Measurements from ENCODE around the gene DDAH1.

Gene DDAH1

GRCh38 chr1:85368073-85368770, 96.7 kb downstream of the DDAH1 start:
- Mint-ChIP-seq H3K4me3 (no peak overlapping the region), H3K9me3 (no peaks in the 10 kb centered on the region), H3K27me3 (peaks cover 2% of the 10 kb centered on the region), H3K36me3 (no peaks in the 10 kb centered on the region), H3K4me1 (no peaks in the 10 kb centered on the region), H3K27ac (no peak overlapping the region)

GRCh38 chr1:85366391-85367170, 98.4 kb downstream of the DDAH1 start:
- Mint-ChIP-seq H3K4me1 (no peaks in the 10 kb centered on the region), H3K27me3 (peaks cover 2% of the 10 kb centered on the region), H3K27ac (no peak overlapping the region), H3K36me3 (no peaks in the 10 kb centered on the region), H3K4me3 (no peak overlapping the region), H3K9me3 (no peaks in the 10 kb centered on the region)

- Mint-ChIP-seq H3K4me1 (no peaks in the 10 kb centered on the region), H3K27ac (no peak overlapping the region), H3K9me3 (no peaks in the 10 kb centered on the region), H3K27me3 (peaks cover 2% of the 10 kb centered on the region), H3K36me3 (no peaks in the 10 kb centered on the region), H3K4me3 (no peak overlapping the region)
These were observed 99.1 kb downstream of the DDAH1 start for GRCh38 chr1:85365851-85366250.

GRCh38 chr1:85363521-85363920, 101.4 kb downstream of the DDAH1 start:
- no peaks in the 10 kb centered on the region for H3K4me1 Mint-ChIP-seq
- no peak overlapping the region for H3K4me3 Mint-ChIP-seq

GRCh38 chr1:85363092-85363491, 101.9 kb downstream of the DDAH1 start:
- no peaks in the 10 kb centered on the region for H3K4me1 Mint-ChIP-seq
- no peaks in the 10 kb centered on the region for H3K9me3 Mint-ChIP-seq
- no peak overlapping the region for H3K27ac Mint-ChIP-seq
- no peaks in the 10 kb centered on the region for H3K36me3 Mint-ChIP-seq
- H3K4me3 Mint-ChIP-seq = no peak overlapping the region
- peaks cover 3% of the 10 kb centered on the region for H3K27me3 Mint-ChIP-seq

More at GRCh38 chr1:85363521-85363920, 101.4 kb downstream of the DDAH1 start:
- Mint-ChIP-seq H3K27ac (no peak overlapping the region), H3K36me3 (no peaks in the 10 kb centered on the region), H3K9me3 (no peaks in the 10 kb centered on the region), H3K27me3 (peaks cover 4% of the 10 kb centered on the region)

GRCh38 chr1:85361606-85362296, 103.2 kb downstream of the DDAH1 start:
- H3K4me3 Mint-ChIP-seq = no peak overlapping the region

GRCh38 chr1:85360730-85361493, 104.0 kb downstream of the DDAH1 start:
- H3K9me3 Mint-ChIP-seq = no peaks in the 10 kb centered on the region
- no peak overlapping the region for H3K27ac Mint-ChIP-seq
- H3K4me3 Mint-ChIP-seq = no peak overlapping the region
- H3K27me3 Mint-ChIP-seq = peaks cover 2% of the 10 kb centered on the region
- H3K36me3 Mint-ChIP-seq = no peaks in the 10 kb centered on the region
- H3K4me1 Mint-ChIP-seq = no peaks in the 10 kb centered on the region

More at GRCh38 chr1:85361606-85362296, 103.2 kb downstream of the DDAH1 start:
- peaks cover 2% of the 10 kb centered on the region for H3K27me3 Mint-ChIP-seq
- H3K36me3 Mint-ChIP-seq = no peaks in the 10 kb centered on the region
- H3K27ac Mint-ChIP-seq = no peak overlapping the region
- H3K4me1 Mint-ChIP-seq = no peaks in the 10 kb centered on the region
- no peaks in the 10 kb centered on the region for H3K9me3 Mint-ChIP-seq

GRCh38 chr1:85359874-85360721, 104.9 kb downstream of the DDAH1 start:
- Mint-ChIP-seq H3K9me3 (no peaks in the 10 kb centered on the region), H3K36me3 (no peaks in the 10 kb centered on the region), H3K4me1 (no peaks in the 10 kb centered on the region), H3K27me3 (peaks cover 2% of the 10 kb centered on the region), H3K27ac (no peak overlapping the region), H3K4me3 (no peak overlapping the region)

- no peaks in the 10 kb centered on the region for H3K4me1 Mint-ChIP-seq
- no peaks in the 10 kb centered on the region for H3K9me3 Mint-ChIP-seq
- peaks cover 2% of the 10 kb centered on the region for H3K27me3 Mint-ChIP-seq
- no peak overlapping the region for H3K4me3 Mint-ChIP-seq
- no peak overlapping the region for H3K27ac Mint-ChIP-seq
- no peaks in the 10 kb centered on the region for H3K36me3 Mint-ChIP-seq
These were observed 106.1 kb downstream of the DDAH1 start for GRCh38 chr1:85358702-85359438.

- peaks cover 2% of the 10 kb centered on the region for H3K27me3 Mint-ChIP-seq
- H3K4me1 Mint-ChIP-seq = no peaks in the 10 kb centered on the region
- H3K9me3 Mint-ChIP-seq = no peaks in the 10 kb centered on the region
- H3K4me3 Mint-ChIP-seq = no peak overlapping the region
- H3K27ac Mint-ChIP-seq = no peak overlapping the region
- H3K36me3 Mint-ChIP-seq = no peaks in the 10 kb centered on the region
These were observed 107.1 kb downstream of the DDAH1 start for GRCh38 chr1:85357817-85358216.

GRCh38 chr1:85356130-85356529, 108.8 kb downstream of the DDAH1 start:
- peaks cover 2% of the 10 kb centered on the region for H3K27me3 Mint-ChIP-seq
- H3K27ac Mint-ChIP-seq = no peak overlapping the region
- no peak overlapping the region for H3K4me3 Mint-ChIP-seq
- no peaks in the 10 kb centered on the region for H3K4me1 Mint-ChIP-seq
- no peaks in the 10 kb centered on the region for H3K9me3 Mint-ChIP-seq
- H3K36me3 Mint-ChIP-seq = no peaks in the 10 kb centered on the region

GRCh38 chr1:85352055-85352454, 112.9 kb downstream of the DDAH1 start:
- no peaks in the 10 kb centered on the region for H3K36me3 Mint-ChIP-seq
- no peak overlapping the region for H3K4me3 Mint-ChIP-seq
- H3K27ac Mint-ChIP-seq = no peak overlapping the region
- H3K9me3 Mint-ChIP-seq = no peaks in the 10 kb centered on the region
- no peaks in the 10 kb centered on the region for H3K4me1 Mint-ChIP-seq
- no peaks in the 10 kb centered on the region for H3K27me3 Mint-ChIP-seq

- no peak overlapping the region for H3K27ac Mint-ChIP-seq
- H3K4me1 Mint-ChIP-seq = no peaks in the 10 kb centered on the region
- no peak overlapping the region for H3K4me3 Mint-ChIP-seq
- H3K9me3 Mint-ChIP-seq = no peaks in the 10 kb centered on the region
- H3K36me3 Mint-ChIP-seq = no peaks in the 10 kb centered on the region
- H3K27me3 Mint-ChIP-seq = no peaks in the 10 kb centered on the region
These were observed 113.6 kb downstream of the DDAH1 start for GRCh38 chr1:85351202-85351828.

GRCh38 chr1:85349224-85349623, 115.7 kb downstream of the DDAH1 start:
- Mint-ChIP-seq H3K36me3 (no peaks in the 10 kb centered on the region), H3K4me1 (no peaks in the 10 kb centered on the region)

More at GRCh38 chr1:85349224-85349623, 115.7 kb downstream of the DDAH1 start:
- Mint-ChIP-seq H3K27ac (no peak overlapping the region), H3K9me3 (no peaks in the 10 kb centered on the region), H3K27me3 (no peaks in the 10 kb centered on the region), H3K4me3 (no peak overlapping the region)
